Fibroblast of skin of left biceps (primary cell): ENCODE measurements around the gene DGKB.

Experiments
- DNase-seq, 2 experiments: peaks; one replicate each; pipeline ENCODE4 v3.0.0-alpha.2; 2013; ENCODE audit warnings: low read depth in 2 of 2

Gene DGKB

DNA sequence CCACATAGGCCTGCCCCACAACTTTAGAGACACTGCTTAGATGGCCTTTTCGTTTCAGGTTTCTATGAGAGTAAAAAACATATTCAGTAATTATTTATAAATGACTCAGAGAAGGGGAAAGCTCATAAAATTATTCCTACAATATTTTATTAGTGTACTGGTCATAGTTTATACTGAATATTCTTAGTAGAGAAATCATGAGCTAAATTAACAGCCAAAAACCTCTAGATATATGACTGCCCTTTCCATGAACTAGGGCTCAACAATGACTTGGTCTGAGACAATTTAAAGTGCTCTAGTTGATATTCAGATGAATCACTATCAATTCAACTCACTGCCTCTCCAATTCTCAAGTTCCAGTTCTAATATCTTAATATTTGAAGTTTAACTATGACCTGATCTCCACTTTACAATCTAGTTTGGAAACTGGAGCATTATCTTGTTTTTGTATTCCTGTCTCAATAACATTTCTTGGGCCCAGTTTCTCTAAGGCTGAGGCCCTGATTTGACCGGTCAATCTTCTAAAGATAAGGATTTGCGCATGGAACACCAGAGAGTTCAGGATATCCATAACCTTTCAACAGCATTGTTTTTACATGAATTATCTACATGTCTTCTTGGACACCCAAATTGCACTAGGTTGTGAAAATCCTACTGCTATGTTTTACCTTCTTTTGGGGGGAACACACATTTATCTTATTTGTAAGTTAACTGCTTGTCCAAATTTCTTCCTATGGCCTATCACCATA, 141.6 kb downstream of the DGKB start:
- no peak for DNase-seq

DNA sequence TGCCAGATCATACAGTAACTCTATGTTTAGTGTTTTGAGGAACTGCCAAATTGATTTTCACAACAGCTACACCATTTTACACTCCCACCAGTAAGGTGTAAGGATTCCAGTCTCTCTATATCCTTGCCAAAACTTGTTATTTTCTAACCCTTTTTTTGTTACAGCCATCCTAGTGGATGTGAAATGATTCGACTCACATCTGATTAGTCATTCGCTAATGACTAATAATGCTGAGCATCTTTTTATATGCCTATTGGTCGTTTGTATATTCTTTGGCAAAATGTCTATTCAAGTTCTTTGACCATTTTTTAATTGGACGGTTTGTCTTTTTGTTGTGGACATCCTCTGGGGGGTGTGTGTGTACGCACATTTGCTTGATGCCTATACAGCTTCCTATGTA, 142.8 kb downstream of the DGKB start:
- no peak for DNase-seq

DNA sequence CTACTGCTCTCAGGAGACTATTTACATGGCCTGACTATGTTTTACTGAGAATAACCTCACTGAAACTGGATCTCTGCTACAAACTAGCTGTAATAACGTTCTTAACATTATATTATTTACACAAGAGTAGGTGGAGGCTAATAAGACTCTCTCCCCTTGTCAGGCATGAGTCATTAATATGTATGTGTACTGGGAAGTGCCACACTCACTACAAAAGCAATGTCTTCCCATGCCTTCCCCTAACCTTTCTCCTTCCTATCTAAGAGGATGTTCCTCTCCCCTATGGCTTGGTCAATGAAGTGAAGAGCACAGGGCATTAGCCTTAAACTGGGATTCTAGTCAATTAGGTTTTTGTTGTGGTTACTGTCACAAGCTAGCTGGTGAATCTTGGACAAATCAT, 147.9 kb downstream of the DGKB start:
- no peak for DNase-seq

DNA sequence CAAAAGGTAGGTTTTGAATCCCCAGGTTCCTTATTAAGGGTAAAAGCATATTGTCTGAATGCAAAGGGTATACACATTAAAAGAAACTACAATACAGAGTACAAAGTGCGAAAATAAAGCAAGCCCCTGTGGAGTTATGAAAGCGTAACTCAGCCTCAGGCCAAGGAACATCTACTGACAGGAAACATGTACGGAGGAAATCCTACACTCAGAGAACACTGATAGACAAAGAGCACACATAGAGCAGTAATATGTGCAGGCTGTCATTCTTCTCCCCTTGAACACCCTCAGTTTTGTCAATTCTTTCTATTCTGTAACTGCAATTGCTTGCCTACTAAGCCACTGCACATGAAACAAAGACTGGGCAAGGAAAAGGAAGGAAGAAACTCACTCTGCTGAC, 150.2 kb downstream of the DGKB start:
- no peak for DNase-seq

DNA sequence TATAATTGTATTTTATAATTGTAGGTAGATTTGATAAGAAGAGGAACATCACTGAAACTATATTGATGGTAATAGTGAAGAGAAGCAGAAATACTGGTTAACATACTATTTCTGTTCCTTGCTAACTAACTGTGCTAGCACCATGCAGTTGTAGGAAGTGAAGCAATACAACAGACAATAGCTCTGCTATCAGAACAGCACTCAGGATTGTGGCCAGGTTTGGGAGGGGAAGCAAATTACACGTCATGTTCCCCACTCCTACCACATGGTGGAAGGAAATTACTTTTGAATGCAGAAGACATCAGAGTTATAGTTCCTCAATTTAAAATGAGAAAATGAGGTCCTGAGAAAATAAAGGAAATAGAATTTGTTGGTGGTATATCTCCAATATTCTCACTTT, 151.1 kb downstream of the DGKB start:
- DNase-seq: no peak

DNA sequence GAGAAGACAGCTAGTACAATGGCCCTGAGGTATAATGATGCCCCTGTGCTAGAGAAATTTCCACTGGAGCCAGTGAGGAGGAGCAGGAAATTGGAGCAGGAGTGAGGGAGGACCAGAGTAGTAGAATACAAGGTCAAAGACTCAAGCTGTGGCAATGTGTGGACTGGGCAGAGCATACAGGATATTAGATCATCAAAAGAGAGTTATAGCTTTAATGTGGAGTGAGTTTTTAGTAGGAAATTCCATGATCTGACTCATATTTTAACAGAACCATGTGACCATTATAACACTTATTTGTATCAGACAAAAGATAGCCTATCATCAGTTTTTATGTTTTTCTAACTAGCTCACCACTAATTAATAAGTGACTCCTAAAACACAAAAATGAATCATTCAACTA, 154.1 kb downstream of the DGKB start:
- peak; percentile 42 to 44 for DNase-seq

DNA sequence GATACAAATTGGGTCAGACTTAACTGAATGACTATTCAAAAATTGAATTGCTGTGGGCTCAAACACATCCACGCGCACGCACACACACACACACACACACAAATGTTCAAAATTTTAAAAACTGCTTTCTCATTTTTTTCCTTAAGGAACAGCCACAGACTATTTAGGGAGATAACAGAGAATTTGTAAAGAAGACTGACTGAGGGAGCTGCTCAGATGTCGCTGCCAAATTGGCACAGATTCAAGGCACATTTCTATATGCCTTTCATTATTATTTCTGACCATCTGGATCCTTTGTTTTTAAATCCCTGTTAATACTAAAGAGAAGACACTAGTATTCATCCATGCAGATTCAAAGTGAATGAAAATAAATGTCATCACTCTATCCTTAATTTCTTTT, 154.8 kb downstream of the DGKB start:
- DNase-seq: no peak

DNA sequence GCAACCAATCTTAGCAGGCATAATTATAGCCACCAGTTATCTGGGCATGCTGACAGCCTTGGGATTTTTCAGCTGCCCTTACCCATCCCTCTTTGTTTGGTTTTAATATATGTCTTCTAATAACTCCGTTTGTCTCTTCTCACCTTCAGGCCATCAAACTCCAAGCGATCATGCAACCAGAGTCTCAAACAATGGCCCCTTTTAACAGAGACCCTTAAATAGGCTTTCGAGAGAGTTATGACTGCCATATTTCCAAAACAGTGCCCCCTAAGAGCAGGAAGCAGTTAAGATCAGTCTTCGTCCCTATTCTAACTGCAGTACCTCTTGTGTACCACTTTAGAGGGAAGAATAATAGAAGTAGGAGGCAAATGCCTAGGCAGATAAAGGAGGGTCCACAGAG, 157.5 kb downstream of the DGKB start:
- DNase-seq: no peak

DNA sequence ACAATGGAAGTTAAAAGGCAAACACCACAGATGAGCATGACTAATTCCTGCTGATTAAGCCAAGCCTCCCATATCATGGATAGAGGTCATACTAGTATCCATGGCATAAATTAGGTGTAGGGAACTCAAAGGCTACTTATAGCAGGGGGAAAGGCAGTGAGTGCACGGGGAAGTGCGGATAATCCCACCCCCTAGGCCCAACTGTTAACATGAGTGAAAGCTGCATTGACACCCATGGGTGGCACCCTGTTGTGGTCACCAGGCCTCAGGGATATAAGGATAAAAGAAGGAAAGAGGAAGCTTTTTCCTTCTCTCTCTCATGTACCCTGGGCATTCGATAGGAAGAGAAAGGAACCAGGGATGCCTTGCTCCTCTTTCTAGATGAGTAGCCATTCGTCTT, 161.9 kb downstream of the DGKB start:
- DNase-seq: no peak

DNA sequence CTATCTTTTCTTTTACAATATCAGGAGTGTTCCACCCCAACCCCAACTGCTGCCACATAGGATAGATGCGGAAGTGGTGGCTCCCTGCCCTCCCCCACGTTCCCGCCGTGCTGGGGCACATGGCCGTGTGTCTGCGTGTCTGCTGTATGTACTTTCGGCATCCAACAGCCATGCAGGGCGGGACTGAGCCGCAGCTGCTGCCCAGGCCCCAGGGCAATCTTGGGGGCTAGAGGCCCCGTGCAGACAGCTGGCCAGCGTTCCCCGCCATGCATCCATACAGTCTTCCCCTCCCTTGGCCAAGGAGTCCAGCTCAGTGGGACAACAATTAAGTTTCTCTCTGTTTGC, 162.7 kb downstream of the DGKB start:
- DNase-seq: no peak

DNA sequence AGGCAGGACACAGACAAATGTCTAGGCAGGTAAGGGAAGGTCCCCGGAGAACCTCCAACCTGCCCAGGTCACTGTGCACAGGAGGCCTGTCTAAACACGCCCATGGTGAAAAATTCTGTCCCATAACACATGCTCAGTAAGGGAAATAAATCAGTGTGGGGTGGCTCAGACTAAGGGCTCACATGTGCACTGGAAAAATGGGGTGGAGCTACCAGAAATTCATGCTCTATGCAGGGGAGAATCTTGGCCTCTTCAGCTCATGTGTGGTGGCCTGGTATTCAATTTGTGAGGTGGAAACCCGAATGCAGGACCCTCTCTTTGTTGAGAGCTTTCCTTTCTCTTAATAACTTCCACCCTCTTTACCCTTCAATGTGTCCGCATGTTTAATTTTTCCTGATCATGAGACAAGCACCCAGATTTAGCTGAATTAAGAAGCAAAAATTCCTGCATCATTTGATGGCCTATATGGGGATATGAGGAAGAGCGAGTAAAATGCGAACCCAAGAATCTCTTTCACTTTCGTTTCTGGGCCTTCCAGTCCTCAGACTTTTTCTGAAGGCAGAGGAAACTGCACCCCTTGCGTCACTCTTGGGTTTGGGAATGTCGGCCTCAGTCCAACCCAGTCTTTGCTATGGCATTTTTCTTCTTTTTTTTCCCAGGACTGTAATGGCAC, 163.2 kb downstream of the DGKB start:
- no peak for DNase-seq

DNA sequence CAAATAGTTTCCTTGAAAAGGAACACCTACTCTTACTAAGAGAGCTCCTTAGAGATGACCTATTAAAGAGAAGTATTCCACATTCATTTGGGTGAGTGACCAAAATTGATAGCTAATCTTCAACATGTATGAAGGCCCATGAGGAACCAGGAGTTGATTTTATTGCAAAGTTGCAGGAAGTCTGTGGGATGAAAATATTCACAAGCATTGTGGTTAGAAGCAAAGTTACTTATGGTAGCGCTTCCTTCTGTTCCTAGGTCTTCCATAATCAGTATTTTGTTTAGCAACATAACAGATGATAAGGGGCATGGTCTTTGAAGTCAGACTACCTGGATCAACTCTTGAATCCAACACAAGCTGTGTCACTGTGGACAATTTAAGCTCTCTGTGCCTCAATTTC, 164.5 kb downstream of the DGKB start:
- DNase-seq: no peak

DNA sequence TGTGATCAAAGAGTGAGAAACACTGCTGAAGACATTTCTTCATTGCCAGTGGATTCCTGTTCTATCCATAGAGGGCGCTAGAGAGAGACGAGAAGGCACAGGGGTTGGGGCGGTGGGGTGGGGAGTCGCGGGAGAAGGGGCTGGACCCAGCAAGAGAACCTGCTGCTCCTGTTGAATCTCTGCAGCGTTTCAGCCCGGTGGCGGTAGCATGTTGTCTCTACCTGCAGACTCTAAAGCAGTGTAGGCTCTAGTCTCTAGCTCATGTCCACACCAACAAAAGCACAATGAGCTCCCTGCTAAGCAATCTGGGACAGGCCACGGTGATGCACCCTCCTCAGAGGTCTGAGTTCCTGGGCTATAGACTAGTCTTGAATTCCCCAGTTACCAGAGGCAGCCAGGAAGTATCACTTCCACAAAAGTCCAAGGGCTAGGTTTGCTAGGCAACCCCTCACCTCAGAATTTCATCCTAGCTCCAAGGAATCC, 167.7 kb downstream of the DGKB start:
- DNase-seq: no peak

DNA sequence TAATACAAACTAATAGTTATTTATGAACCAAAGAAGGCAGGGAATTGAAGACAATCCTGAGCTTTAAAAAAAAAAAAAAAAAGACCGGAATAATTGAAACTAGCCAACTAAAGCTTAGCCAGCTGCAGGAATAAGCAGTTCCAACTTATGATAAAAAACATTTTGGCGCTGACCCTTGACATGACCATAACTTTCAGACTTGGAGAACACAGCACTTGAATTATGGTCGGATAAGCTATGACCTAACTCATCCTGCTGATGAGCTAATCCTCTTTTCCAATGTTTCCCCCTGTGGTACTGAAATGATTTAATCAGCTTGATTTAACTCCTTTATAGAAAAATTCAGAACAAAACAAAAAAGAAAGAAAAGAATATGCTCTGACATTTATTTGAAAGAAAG, 181.8 kb downstream of the DGKB start:
- no peak for DNase-seq

DNA sequence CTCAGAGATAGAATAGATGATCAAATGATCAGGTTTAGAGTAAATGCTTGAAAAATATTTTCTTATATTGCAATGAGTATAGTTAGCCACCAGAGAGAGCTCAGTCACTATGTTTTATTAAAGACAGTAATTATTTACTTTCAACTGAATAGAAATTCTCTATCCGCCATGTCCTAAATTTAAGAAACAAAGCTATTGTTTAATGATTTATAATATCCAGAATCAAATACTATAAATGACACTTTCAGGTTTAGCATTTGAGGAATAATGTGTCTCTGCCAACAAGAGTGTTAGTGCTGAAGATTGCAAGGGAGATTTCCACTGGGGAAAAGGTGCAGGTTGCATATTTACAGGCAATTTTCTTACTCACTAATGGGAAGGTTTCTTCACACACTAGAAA, 184.7 kb downstream of the DGKB start:
- DNase-seq: peak in 1 of 2 experiments; percentile 1

DNA sequence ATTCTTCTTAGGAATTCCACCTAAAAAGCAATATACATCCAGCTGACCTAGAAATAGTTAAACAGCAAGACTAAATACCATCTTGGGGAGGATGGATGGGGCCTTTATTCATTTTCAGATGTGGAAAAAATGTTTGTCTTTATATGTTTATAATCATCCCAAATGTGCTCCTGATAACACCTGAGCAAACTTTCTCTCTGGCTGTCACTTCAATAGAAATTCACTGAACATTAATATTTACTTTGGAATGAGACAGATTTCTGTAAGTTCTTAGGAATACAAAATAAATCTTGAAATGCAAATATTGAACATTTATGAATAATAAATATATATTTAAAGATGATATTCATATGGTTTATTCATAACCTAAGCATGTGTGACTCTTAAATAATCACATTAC, 185.4 kb downstream of the DGKB start:
- DNase-seq: no peak

DNA sequence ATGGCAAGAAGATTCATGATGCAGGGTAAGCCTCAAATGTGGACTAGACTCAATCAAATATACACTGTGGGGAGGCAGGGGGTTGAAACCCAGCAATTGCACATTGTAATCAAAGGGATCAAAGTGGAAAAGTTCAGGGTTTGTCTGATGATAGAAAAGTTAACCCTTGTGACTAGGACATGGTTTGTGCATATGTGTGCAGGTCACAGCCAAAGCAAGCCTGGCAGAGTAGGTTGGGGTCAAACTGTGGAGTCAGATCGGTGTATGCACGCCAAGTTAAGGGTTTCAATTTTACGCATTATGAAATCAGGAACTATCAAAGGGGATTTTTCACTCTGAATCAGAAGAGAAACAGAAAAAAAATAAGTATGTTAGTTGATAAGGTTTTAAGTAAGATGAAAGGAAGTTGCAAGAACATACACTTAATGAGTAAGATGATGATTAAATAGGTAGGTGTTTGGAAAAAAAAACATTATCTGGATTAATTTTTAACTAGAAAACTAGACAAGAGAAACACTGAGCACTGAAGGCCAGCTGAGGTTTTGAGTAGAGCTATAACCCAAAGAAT, 188.3 kb downstream of the DGKB start:
- DNase-seq: no peak

DNA sequence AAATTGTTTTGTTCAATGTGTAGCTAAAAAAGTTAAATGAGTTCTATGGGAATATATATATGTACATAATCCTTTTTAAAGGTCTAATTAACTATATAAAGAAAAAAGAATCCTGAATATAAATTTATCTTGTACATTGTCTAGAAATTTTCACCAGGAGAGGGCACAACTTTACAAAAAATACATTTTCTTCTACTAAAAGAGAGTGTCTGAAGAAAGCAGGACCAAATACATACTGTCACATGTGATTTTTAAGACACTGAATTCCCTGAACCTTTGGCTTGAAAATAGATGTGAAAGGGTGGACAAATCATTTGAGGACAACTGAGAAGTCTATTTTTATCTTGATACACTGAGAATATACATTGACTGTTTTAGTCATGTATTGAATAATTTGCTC, 204.3 kb downstream of the DGKB start:
- no peak for DNase-seq

DNA sequence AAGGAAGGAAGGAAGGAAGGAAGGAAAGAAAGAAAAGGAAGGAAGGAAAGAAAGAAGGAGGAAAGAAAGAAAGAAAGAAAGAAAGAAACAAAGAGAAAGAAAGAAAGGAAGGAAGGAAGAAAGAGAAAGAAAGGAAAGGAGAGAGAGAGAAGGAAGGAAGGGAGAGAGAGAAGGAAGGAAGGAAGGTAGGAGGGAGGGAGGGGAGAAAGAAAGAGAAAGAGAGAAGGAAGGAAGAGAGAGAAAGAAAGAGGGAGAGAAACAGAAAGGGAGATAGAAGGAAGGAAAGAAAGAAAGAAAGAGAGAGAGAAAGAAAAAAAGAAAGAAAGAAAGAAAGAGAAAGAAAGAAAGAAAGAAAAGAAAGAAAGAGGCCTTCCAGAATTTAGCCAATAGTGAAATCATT, 204.9 kb downstream of the DGKB start:
- no peak for DNase-seq

DNA sequence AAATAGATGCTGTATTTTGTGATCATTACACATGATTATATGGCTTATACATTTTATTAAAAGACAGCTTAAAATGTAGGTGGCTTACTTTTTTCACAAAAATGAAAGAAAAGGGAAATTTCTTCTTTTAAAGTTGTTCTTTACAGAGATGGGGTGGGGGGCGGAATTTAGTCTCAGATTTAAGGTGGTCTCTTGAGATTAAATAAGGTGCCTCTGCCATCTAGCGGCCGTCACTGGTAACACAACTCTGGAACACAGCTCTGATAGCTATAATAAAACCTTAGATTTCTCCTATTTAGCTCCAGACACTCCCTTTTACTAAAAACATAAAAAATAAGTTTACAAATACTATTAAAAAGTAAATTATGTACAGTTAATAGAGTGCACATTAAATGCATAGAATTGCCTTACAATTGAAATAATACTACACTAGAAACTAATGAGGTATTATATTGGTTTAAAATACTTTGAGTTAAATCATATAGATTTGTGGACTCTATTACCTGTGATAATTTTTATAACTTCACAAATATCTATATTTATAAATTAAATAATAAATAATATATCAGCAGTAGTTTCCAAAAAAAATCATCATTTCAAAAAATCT, 210.9 kb downstream of the DGKB start:
- no peak for DNase-seq

DNA sequence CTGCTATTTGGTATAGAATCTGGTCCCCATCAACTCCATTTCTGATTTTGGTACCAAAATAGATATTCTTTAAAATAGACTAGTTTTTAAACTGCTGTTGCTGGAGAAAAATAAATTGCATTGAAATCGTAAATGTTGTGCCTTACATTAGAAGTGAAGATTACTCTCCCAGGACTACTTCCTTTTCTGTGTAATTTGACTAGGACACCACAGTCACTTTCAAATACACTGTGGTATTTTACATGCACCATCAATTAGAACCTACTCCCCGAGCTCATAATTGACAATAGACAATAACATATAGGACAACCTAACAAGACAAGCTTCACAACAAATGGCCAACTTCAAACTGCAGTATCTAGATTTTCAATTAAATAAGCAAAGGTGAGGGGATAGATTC, 211.5 kb downstream of the DGKB start:
- DNase-seq: no peak

DNA sequence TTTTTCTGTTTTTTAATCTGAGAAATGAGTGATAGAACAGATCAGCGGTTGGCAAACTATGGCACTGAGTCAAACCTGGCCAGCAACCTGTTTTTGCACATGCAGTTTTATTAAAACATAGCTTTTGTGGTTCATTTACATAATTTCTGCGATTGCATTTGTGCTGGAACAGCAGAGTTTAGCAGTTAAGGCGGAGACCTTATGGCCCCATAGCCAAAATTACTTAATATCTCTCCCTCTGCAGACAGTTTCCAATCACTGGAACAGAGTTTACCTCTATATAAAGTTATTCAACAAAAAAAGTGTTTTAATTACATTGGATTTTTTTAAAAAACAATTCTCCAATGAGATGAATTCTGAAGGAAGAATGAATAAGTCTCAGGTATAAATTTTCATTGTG, 212.1 kb downstream of the DGKB start:
- no peak for DNase-seq

DNA sequence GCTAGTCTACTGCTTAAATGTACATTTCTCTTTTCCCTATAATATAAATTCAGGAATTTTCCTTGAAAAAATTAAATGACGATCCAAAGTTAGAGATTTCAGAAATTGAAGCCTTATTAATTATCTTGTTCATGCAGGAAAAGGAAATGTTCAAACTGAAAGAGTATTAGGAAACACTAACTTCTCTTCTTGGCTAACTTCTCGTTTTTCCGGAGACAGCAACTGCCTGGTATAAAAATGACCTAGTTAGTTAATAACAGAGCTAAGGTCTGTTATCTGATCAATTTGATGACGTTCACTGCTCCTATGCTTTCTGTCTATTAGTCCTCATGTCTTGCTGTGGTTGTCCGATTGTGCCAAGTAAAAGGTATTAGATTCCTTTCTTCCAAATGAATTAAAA, 212.5 kb downstream of the DGKB start:
- DNase-seq: no peak
